Measurements from ENCODE around the gene ZNF804A.
A peak's percentile ranks its signal among the peaks of the same experiment; 100 is the strongest.
"Not testable (repeated sequence)": the region's sequence is repeated elsewhere in the genome, so short reads cannot be mapped to it uniquely, and the experiment has no call there.

ZNF804A gene

GRCh38 chr2:184849516-184849915, 251.2 kb downstream of the ZNF804A start:
- TF ChIP-seq ZNF274 (IDR thresholded peaks at IDR 0.05; ENCODE audit: low read depth, low read length) (no peak), YY1 (IDR thresholded peaks at IDR 0.05; ENCODE audit: insufficient read depth, insufficient read length) (no peak), SUZ12 (IDR thresholded peaks at IDR 0.05; ENCODE audit: extremely low read depth, insufficient read depth, insufficient read length) (no peak)
- Histone ChIP-seq H3K36me3 (ENCODE audit: insufficient read depth, insufficient read length, low read length) (no peaks in the 10 kb centered on the region), H3K9me3 (ENCODE audit: insufficient read depth, low read length) (no peaks in the 10 kb centered on the region), H3K4me3 (ENCODE audit: insufficient read length, low read depth) (no peak overlapping the region), H3K4me1 (ENCODE audit: insufficient read depth, insufficient read length) (no peaks in the 10 kb centered on the region), H3K27me3 (ENCODE audit: insufficient read depth, insufficient read length) (no peaks in the 10 kb centered on the region), H3K9ac (ENCODE audit: insufficient read length, low read depth) (no peak overlapping the region)
- no peak for DNase-seq (ENCODE audit: low read depth, low spot score)

- Histone ChIP-seq H3K9ac (ENCODE audit: insufficient read length, low read depth) (no peak overlapping the region), H3K27me3 (ENCODE audit: insufficient read depth, insufficient read length) (no peaks in the 10 kb centered on the region), H3K9me3 (ENCODE audit: insufficient read depth, low read length) (no peaks in the 10 kb centered on the region), H3K4me1 (ENCODE audit: insufficient read depth, insufficient read length) (no peaks in the 10 kb centered on the region), H3K36me3 (ENCODE audit: insufficient read depth, insufficient read length, low read length) (no peaks in the 10 kb centered on the region), H3K4me3 (ENCODE audit: insufficient read length, low read depth) (no peak overlapping the region)
- no peak for DNase-seq (ENCODE audit: low read depth, low spot score)
- TF ChIP-seq YY1 (IDR thresholded peaks at IDR 0.05; ENCODE audit: insufficient read depth, insufficient read length) (no peak), SUZ12 (IDR thresholded peaks at IDR 0.05; ENCODE audit: extremely low read depth, insufficient read depth, insufficient read length) (no peak), ZNF274 (IDR thresholded peaks at IDR 0.05; ENCODE audit: low read depth, low read length) (no peak)
Observed at GRCh38 chr2:184851576-184851975, 253.2 kb downstream of the ZNF804A start.

GRCh38 chr2:184859187-184859586, 260.9 kb downstream of the ZNF804A start:
- H3K9ac ChIP-seq (ENCODE audit: insufficient read length, low read depth), result no peak overlapping the region
- no peaks in the 10 kb centered on the region for H3K4me1 ChIP-seq (ENCODE audit: insufficient read depth, insufficient read length)
- H3K9me3 ChIP-seq (ENCODE audit: insufficient read depth, low read length), result no peaks in the 10 kb centered on the region; the same call in 1 of the 2 replicates
- DNase-seq (ENCODE audit: low read depth, low spot score), result no peak
- no peak for TF ChIP-seq YY1 (IDR thresholded peaks at IDR 0.05; ENCODE audit: insufficient read depth, insufficient read length)
- no peak for TF ChIP-seq ZNF274 (IDR thresholded peaks at IDR 0.05; ENCODE audit: low read depth, low read length)
- TF ChIP-seq SUZ12 (IDR thresholded peaks at IDR 0.05; ENCODE audit: extremely low read depth, insufficient read depth, insufficient read length), result no peak
- no peaks in the 10 kb centered on the region for H3K27me3 ChIP-seq (ENCODE audit: insufficient read depth, insufficient read length)
- H3K36me3 ChIP-seq (ENCODE audit: insufficient read depth, insufficient read length, low read length), result no peaks in the 10 kb centered on the region
- H3K4me3 ChIP-seq (ENCODE audit: insufficient read length, low read depth), result no peak overlapping the region

GRCh38 chr2:184860744-184861143, 262.4 kb downstream of the ZNF804A start:
- Histone ChIP-seq H3K27me3 (ENCODE audit: insufficient read depth, insufficient read length) (no peaks in the 10 kb centered on the region), H3K9ac (ENCODE audit: insufficient read length, low read depth) (no peak overlapping the region), H3K9me3 (ENCODE audit: insufficient read depth, low read length) (no peaks in the 10 kb centered on the region; the same call in 1 of the 2 replicates), H3K36me3 (ENCODE audit: insufficient read depth, insufficient read length, low read length) (no peaks in the 10 kb centered on the region), H3K4me3 (ENCODE audit: insufficient read length, low read depth) (no peak overlapping the region), H3K4me1 (ENCODE audit: insufficient read depth, insufficient read length) (no peaks in the 10 kb centered on the region)
- TF ChIP-seq YY1 (IDR thresholded peaks at IDR 0.05; ENCODE audit: insufficient read depth, insufficient read length) (no peak), ZNF274 (IDR thresholded peaks at IDR 0.05; ENCODE audit: low read depth, low read length) (no peak), SUZ12 (IDR thresholded peaks at IDR 0.05; ENCODE audit: extremely low read depth, insufficient read depth, insufficient read length) (no peak)
- DNase-seq (ENCODE audit: low read depth, low spot score), result no peak

- H3K4me3 ChIP-seq (ENCODE audit: insufficient read length, low read depth), result no peak overlapping the region
- H3K9ac ChIP-seq (ENCODE audit: insufficient read length, low read depth), result no peak overlapping the region
- H3K4me1 ChIP-seq (ENCODE audit: insufficient read depth, insufficient read length), result no peaks in the 10 kb centered on the region
- peak; percentile 16 for DNase-seq (ENCODE audit: low read depth, low spot score)
- no peak for TF ChIP-seq YY1 (IDR thresholded peaks at IDR 0.05; ENCODE audit: insufficient read depth, insufficient read length)
- TF ChIP-seq ZNF274 (IDR thresholded peaks at IDR 0.05; ENCODE audit: low read depth, low read length), result no peak
- no peak for TF ChIP-seq SUZ12 (IDR thresholded peaks at IDR 0.05; ENCODE audit: extremely low read depth, insufficient read depth, insufficient read length)
- no peaks in the 10 kb centered on the region for H3K36me3 ChIP-seq (ENCODE audit: insufficient read depth, insufficient read length, low read length)
- H3K9me3 ChIP-seq (ENCODE audit: insufficient read depth, low read length), result no peaks in the 10 kb centered on the region
- H3K27me3 ChIP-seq (ENCODE audit: insufficient read depth, insufficient read length), result no peaks in the 10 kb centered on the region
Observed at GRCh38 chr2:184875212-184875611, 276.9 kb downstream of the ZNF804A start.

- Histone ChIP-seq H3K36me3 (ENCODE audit: insufficient read depth, insufficient read length, low read length) (no peaks in the 10 kb centered on the region), H3K4me1 (ENCODE audit: insufficient read depth, insufficient read length) (no peaks in the 10 kb centered on the region), H3K9ac (ENCODE audit: insufficient read length, low read depth) (no peak overlapping the region), H3K9me3 (ENCODE audit: insufficient read depth, low read length) (no peaks in the 10 kb centered on the region), H3K4me3 (ENCODE audit: insufficient read length, low read depth) (no peak overlapping the region), H3K27me3 (ENCODE audit: insufficient read depth, insufficient read length) (no peaks in the 10 kb centered on the region)
- no peak for TF ChIP-seq ZNF274 (IDR thresholded peaks at IDR 0.05; ENCODE audit: low read depth, low read length)
- no peak for DNase-seq (ENCODE audit: low read depth, low spot score)
Observed at GRCh38 chr2:184875911-184876310, 277.6 kb downstream of the ZNF804A start.

GRCh38 chr2:184877909-184878308, 279.6 kb downstream of the ZNF804A start:
- no peaks in the 10 kb centered on the region for H3K36me3 ChIP-seq (ENCODE audit: insufficient read depth, insufficient read length, low read length)
- no peak for TF ChIP-seq YY1 (IDR thresholded peaks at IDR 0.05; ENCODE audit: insufficient read depth, insufficient read length)
- no peak for TF ChIP-seq SUZ12 (IDR thresholded peaks at IDR 0.05; ENCODE audit: extremely low read depth, insufficient read depth, insufficient read length)
- TF ChIP-seq ZNF274 (IDR thresholded peaks at IDR 0.05; ENCODE audit: low read depth, low read length), result no peak
- no peaks in the 10 kb centered on the region for H3K9me3 ChIP-seq (ENCODE audit: insufficient read depth, low read length)
- DNase-seq (ENCODE audit: low read depth, low spot score), result no peak
- H3K9ac ChIP-seq (ENCODE audit: insufficient read length, low read depth), result no peak overlapping the region
- no peaks in the 10 kb centered on the region for H3K27me3 ChIP-seq (ENCODE audit: insufficient read depth, insufficient read length)
- no peak overlapping the region for H3K4me3 ChIP-seq (ENCODE audit: insufficient read length, low read depth)
- no peaks in the 10 kb centered on the region for H3K4me1 ChIP-seq (ENCODE audit: insufficient read depth, insufficient read length)

- no peaks in the 10 kb centered on the region for H3K9me3 ChIP-seq (ENCODE audit: insufficient read depth, low read length)
- TF ChIP-seq YY1 (IDR thresholded peaks at IDR 0.05; ENCODE audit: insufficient read depth, insufficient read length) (no peak), ZNF274 (IDR thresholded peaks at IDR 0.05; ENCODE audit: low read depth, low read length) (no peak), SUZ12 (IDR thresholded peaks at IDR 0.05; ENCODE audit: extremely low read depth, insufficient read depth, insufficient read length) (no peak)
- no peaks in the 10 kb centered on the region for H3K27me3 ChIP-seq (ENCODE audit: insufficient read depth, insufficient read length)
- no peak overlapping the region for H3K9ac ChIP-seq (ENCODE audit: insufficient read length, low read depth)
- H3K4me3 ChIP-seq (ENCODE audit: insufficient read length, low read depth), result no peak overlapping the region
- DNase-seq (ENCODE audit: low read depth, low spot score), result no peak
- no peaks in the 10 kb centered on the region for H3K36me3 ChIP-seq (ENCODE audit: insufficient read depth, insufficient read length, low read length)
- no peaks in the 10 kb centered on the region for H3K4me1 ChIP-seq (ENCODE audit: insufficient read depth, insufficient read length)
Observed at GRCh38 chr2:184879671-184880070, 281.3 kb downstream of the ZNF804A start.

- not testable (repeated sequence) for H3K4me1 ChIP-seq (ENCODE audit: insufficient read depth, insufficient read length); H3K27me3 ChIP-seq (ENCODE audit: insufficient read depth, insufficient read length); H3K4me3 ChIP-seq (ENCODE audit: insufficient read length, low read depth); DNase-seq (ENCODE audit: low read depth, low spot score); H3K36me3 ChIP-seq (ENCODE audit: insufficient read depth, insufficient read length, low read length); H3K9ac ChIP-seq (ENCODE audit: insufficient read length, low read depth); H3K9me3 ChIP-seq (ENCODE audit: insufficient read depth, low read length)
Observed at GRCh38 chr2:184886585-184886984, 288.3 kb downstream of the ZNF804A start.
